ENCODE data around the gene TMEM184B. TPM values are rescaled to one million over a fixed set of nuclear protein-coding genes. Genes with fewer than 3 reads are reported as not detected.

Gene TMEM184B
- total and polyA plus RNA-seq, 2 donors (not counting 1 experiment from before 2014, with no cell fraction given), result 9.9 to 24.7 TPM

GRCh38 chr22:38310518-38311322 lies 37.9 kb upstream of the TMEM184B start:
- peaks cover 35% of the 10 kb centered on the region for H4K20me1 ChIP-seq (ENCODE audit: control insufficient read depth, insufficient read depth, low read length, poor library complexity, severe bottlenecking)

More at GRCh38 chr22:38310518-38311322, 37.9 kb upstream of the TMEM184B start:
- Histone ChIP-seq H2AFZ (ENCODE audit: insufficient read depth, low read depth, low read length, poor library complexity, severe bottlenecking) (no peak overlapping the region), H3K4me1 (ENCODE audit: control insufficient read depth in 2 of 2, insufficient read depth in 2 of 2, low read length in 2 of 2) (peaks cover 49 to 64% of the 10 kb centered on the region in 2 donors), H3K4me2 (replicated peaks; ENCODE audit: low read depth, low read length, poor library complexity, severe bottlenecking) (peak overlapping the region; percentile 42), H3K9ac (ENCODE audit: low read length) (no peak overlapping the region), H3K4me3 (ENCODE audit: control extremely low read depth in 1 of 5, extremely low read depth in 1 of 5, insufficient read depth in 1 of 5, low read depth in 2 of 5, low read length in 4 of 5) (no peak overlapping the region), H3K9me3 (ENCODE audit: control extremely low read depth in 1 of 3, control insufficient read depth in 2 of 3, insufficient read depth in 1 of 3, low read length in 2 of 3) (no peaks in the 10 kb centered on the region), H3K79me2 (ENCODE audit: control insufficient read depth, insufficient read depth, low read length) (peaks cover 13% of the 10 kb centered on the region), H3K27me3 (replicated peaks in 1 of 4; ENCODE audit: control extremely low read depth in 1 of 4, control insufficient read depth in 3 of 4, insufficient read depth in 4 of 4, low read length in 3 of 4) (no peaks in the 10 kb centered on the region), H3K36me3 (replicated peaks in 1 of 2; ENCODE audit: control extremely low read depth in 1 of 2, control insufficient read depth in 1 of 2, extremely low read depth in 1 of 2, insufficient read depth in 2 of 2, low read length in 1 of 2) (peaks cover 0 to 3% of the 10 kb centered on the region in 2 experiments), H3K27ac (ENCODE audit: low read length in 2 of 2) (peak overlapping the region in 1 of 2 donors; percentile 25)
- TF ChIP-seq, protein P1, sequence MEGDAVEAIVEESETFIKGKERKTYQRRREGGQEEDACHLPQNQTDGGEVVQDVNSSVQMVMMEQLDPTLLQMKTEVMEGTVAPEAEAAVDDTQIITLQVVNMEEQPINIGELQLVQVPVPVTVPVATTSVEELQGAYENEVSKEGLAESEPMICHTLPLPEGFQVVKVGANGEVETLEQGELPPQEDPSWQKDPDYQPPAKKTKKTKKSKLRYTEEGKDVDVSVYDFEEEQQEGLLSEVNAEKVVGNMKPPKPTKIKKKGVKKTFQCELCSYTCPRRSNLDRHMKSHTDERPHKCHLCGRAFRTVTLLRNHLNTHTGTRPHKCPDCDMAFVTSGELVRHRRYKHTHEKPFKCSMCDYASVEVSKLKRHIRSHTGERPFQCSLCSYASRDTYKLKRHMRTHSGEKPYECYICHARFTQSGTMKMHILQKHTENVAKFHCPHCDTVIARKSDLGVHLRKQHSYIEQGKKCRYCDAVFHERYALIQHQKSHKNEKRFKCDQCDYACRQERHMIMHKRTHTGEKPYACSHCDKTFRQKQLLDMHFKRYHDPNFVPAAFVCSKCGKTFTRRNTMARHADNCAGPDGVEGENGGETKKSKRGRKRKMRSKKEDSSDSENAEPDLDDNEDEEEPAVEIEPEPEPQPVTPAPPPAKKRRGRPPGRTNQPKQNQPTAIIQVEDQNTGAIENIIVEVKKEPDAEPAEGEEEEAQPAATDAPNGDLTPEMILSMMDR (IDR thresholded peaks at IDR 0.05), result no peak
- TF ChIP-seq EZH2 (IDR thresholded peaks at IDR 0.05; ENCODE audit: borderline replicate concordance, insufficient read depth, low read depth, low read length, poor library complexity, severe bottlenecking), result no peak
- intact Hi-C loops (cut with micrococcal nuclease), result loop anchor here (10.0 kb wide), 1 partner anchor 256 kb away; the partner anchor contains the start of gene PICK1
- Mint-ChIP-seq H3K27ac (peak overlapping the region; percentile 92), H3K4me1 (peaks cover 69% of the 10 kb centered on the region), H3K4me3 (peak overlapping the region; percentile 74), H3K9me3 (ENCODE audit: insufficient read depth) (no peaks in the 10 kb centered on the region), H3K27me3 (no peaks in the 10 kb centered on the region)
- ATAC-seq (ENCODE audit: low read depth), result peak; percentile 42
- 79% methylated on average over 14 of the region's 18 CpGs for WGBS (ENCODE audit: insufficient coverage)
- no peak for DNase-seq
- ChIA-PET POLR2A (interaction anchor here (0.7 kb wide), 1 partner anchor 51 kb away, joined by 3 read pairs; no protein-coding TSS in a partner anchor), CTCF (interaction anchor here (1.6 kb wide), 1 partner anchor 257 kb away, joined by 3 read pairs; no protein-coding TSS in a partner anchor)
